ENCODE data around the gene ANKS1B.

DNA sequence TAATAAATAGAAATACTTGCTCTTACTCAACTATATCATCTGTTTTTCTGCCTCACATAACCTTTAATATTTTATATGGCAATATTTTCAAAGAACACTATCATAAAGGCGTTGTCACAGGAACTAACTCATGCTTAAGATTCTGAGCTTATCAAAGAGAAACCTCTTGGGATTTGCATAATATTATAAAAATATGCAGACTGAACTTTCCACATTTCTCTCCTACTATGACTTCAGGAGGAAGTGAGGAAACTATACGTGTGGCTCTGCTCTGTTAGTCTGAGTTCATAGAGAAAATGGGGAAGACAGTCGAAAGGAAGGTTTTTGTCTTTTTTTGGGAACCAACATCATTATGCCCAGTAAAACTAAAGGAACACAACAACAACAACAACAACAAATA is 212.5 kb downstream of the ANKS1B start:
- TF ChIP-seq, protein P1, sequence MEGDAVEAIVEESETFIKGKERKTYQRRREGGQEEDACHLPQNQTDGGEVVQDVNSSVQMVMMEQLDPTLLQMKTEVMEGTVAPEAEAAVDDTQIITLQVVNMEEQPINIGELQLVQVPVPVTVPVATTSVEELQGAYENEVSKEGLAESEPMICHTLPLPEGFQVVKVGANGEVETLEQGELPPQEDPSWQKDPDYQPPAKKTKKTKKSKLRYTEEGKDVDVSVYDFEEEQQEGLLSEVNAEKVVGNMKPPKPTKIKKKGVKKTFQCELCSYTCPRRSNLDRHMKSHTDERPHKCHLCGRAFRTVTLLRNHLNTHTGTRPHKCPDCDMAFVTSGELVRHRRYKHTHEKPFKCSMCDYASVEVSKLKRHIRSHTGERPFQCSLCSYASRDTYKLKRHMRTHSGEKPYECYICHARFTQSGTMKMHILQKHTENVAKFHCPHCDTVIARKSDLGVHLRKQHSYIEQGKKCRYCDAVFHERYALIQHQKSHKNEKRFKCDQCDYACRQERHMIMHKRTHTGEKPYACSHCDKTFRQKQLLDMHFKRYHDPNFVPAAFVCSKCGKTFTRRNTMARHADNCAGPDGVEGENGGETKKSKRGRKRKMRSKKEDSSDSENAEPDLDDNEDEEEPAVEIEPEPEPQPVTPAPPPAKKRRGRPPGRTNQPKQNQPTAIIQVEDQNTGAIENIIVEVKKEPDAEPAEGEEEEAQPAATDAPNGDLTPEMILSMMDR (IDR thresholded peaks at IDR 0.05): no peak
- TF ChIP-seq POLR2A (IDR thresholded peaks at IDR 0.05): no peak
- no peak for TF ChIP-seq EP300 (IDR thresholded peaks at IDR 0.05)
